ENCODE measurements around the gene CYGB. TPM values are rescaled to one million over a fixed set of nuclear protein-coding genes. Genes with fewer than 3 reads are reported as not detected.

CYGB gene
- total RNA-seq, 5 donors from 2014 or later (not counting 1 experiment from before 2014, with no cell fraction given), result 0.20 to 0.76 (median 0.65) TPM

DNA sequence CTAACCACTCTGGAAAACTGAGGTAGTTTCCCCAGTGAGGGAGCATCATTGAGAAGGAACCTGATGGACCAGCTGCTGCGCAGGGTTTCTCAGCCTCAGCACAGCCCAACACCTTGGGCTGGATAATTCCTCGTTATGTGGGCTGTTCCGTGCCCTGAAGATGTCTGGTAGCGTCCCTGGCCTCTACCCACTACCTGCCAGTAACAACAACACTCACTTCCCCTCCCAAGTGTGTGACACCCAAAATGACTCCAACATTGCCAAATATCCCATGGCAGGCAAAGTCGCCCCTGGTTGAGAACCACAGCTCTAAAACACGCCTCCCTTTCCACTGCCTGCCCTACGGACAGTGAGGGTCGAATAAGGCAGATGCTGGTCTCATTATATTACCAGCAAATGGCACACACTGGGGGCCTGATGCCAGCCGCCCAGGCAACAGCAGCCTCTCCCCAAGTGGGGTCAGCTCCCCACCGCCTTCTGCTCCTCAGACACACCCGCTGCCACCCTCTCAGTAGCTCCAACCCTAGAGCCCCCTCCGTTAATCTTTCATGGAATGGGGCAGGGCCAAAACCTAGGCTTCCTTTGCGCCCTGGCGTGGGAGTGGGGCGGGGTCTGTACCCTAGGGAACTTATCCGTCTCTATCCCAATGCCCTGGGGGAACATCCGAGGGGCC, 37.3 kb downstream of the CYGB start:
- peaks cover 3 to 59% of the 10 kb centered on the region in 2 experiments for H3K4me1 ChIP-seq (ENCODE audit: control insufficient read depth in 1 of 2, extremely low read depth in 1 of 2, insufficient read depth in 2 of 2, low read length in 2 of 2)
- peaks cover 3 to 5% of the 10 kb centered on the region in 2 donors for H3K36me3 ChIP-seq (ENCODE audit: control insufficient read depth in 2 of 2, extremely low read depth in 1 of 2, insufficient read depth in 1 of 2, low read length in 1 of 2)
- H3K27me3 Mint-ChIP-seq, result no peaks in the 10 kb centered on the region
- H3K27ac Mint-ChIP-seq, result peak overlapping the region; percentile 79 to 83
- DNase-seq (no peak), ATAC-seq (replicated peaks in 1 of 4) (no peak)
- peaks cover 39 to 63% (median 53%) of the 10 kb centered on the region in 3 donors for H3K4me1 Mint-ChIP-seq
- 52% methylated on average over 11 of the region's 17 CpGs for WGBS (ENCODE audit: insufficient coverage)
- no peaks in the 10 kb centered on the region for H3K9me3 ChIP-seq
- peak overlapping the region; percentile 82 to 90 (median 83) for H3K4me3 Mint-ChIP-seq
- no peaks in the 10 kb centered on the region for H3K27me3 ChIP-seq (replicated peaks in 1 of 2; ENCODE audit: control insufficient read depth in 2 of 2, extremely low read depth in 1 of 2, insufficient read depth in 2 of 2, low read length in 1 of 2)
- CTCF ChIA-PET, result no interaction called here
- peak overlapping the region; percentile 69 to 79 for H3K4me3 ChIP-seq (ENCODE audit: control insufficient read depth in 1 of 2, extremely low read depth in 1 of 2, low read length in 1 of 2)
- no peaks in the 10 kb centered on the region for H3K36me3 Mint-ChIP-seq
- no peaks in the 10 kb centered on the region for H3K9me3 Mint-ChIP-seq
- peak overlapping the region; percentile 31 for H3K27ac ChIP-seq (ENCODE audit: low read length)
- POLR2A ChIA-PET, result interaction anchor here in 1 of 2 donors (0.6 kb wide), 3 partner anchors 50 to 395 kb away, joined by 3 to 4 read pairs (median 3); no protein-coding TSS in a partner anchor

DNA sequence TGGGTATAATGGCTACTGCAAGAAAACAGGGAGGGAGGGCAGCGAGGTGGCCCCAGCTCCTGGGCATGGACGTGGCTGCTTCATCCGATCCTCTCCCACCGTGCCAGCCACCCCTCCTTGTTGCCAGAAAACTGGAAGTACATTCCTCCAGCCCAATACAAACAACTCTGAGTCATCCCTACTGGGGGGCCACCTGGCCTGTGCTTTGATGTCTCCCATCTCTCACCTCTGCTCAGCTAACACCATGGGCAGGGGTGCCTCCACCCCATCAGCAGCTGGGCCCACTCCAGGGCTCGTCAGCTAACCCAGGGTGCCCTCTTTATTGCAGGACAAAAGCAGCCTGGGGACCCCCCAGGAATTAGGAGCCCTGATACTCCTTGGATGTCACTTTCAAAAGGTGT, 38.2 kb downstream of the CYGB start:
- Histone ChIP-seq H3K27ac (ENCODE audit: low read length) (peak overlapping the region; percentile 40), H3K4me3 (ENCODE audit: control insufficient read depth in 1 of 2, extremely low read depth in 1 of 2, low read length in 1 of 2) (peak overlapping the region in 1 of 2 donors; percentile 79), H3K36me3 (ENCODE audit: control insufficient read depth in 2 of 2, extremely low read depth in 1 of 2, insufficient read depth in 1 of 2, low read length in 1 of 2) (peaks cover 5 to 7% of the 10 kb centered on the region in 2 donors), H3K9me3 (no peaks in the 10 kb centered on the region), H3K4me1 (ENCODE audit: control insufficient read depth in 1 of 2, extremely low read depth in 1 of 2, insufficient read depth in 2 of 2, low read length in 2 of 2) (peaks cover 3 to 68% of the 10 kb centered on the region in 2 experiments), H3K27me3 (replicated peaks in 1 of 2; ENCODE audit: control insufficient read depth in 2 of 2, extremely low read depth in 1 of 2, insufficient read depth in 2 of 2, low read length in 1 of 2) (no peaks in the 10 kb centered on the region)
- CTCF ChIA-PET, result interaction anchor here in 1 of 2 donors (0.6 to 0.8 kb wide), 2 partner anchors 46 to 101 kb away, joined by 3 read pairs; no protein-coding TSS in a partner anchor
- peak overlapping the region; percentile 73 to 74 for H3K27ac Mint-ChIP-seq
- 83% methylated on average over 1 of the region's 5 CpGs for WGBS (ENCODE audit: insufficient coverage)
- no peaks in the 10 kb centered on the region for H3K36me3 Mint-ChIP-seq
- ATAC-seq (replicated peaks in 1 of 4) (no peak), DNase-seq (no peak)
- no peaks in the 10 kb centered on the region for H3K27me3 Mint-ChIP-seq
- peaks cover 39 to 70% (median 53%) of the 10 kb centered on the region in 3 donors for H3K4me1 Mint-ChIP-seq
- POLR2A ChIA-PET, result interaction anchor here in 1 of 2 donors (0.8 kb wide), 1 partner anchor 89 kb away, joined by 4 read pairs; no protein-coding TSS in a partner anchor
- peak overlapping the region; percentile 52 to 90 (median 82) for H3K4me3 Mint-ChIP-seq
- H3K9me3 Mint-ChIP-seq, result no peaks in the 10 kb centered on the region

DNA sequence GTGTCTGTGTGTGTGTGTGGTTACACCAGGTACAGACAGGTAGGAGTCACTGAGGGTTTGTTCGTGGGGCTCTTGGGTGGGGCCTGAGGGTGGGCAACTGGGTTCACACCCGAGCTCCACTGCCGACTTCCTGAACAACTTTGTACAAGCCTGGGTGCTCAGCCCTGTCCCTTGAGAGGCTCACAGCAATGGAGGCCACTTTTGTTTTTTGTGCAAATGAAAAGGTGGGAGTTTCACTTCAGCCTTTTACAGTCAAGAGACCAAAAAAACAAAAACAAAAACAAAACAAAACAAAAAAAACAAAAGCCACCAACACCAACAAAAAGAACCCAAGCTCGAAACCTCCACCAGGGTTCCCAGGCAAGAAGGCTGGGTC, 38.6 kb downstream of the CYGB start:
- ChIA-PET CTCF (interaction anchor here in 1 of 2 donors (0.6 to 0.8 kb wide), 2 partner anchors 45 to 100 kb away, joined by 3 read pairs; no protein-coding TSS in a partner anchor), POLR2A (no interaction called here)
- WGBS (ENCODE audit: insufficient coverage), result 20% methylated on average over 1 of the region's 4 CpGs
- Mint-ChIP-seq H3K4me3 (peak overlapping the region; percentile 34 to 90 (median 82)), H3K27ac (peak overlapping the region; percentile 73 to 74), H3K9me3 (no peaks in the 10 kb centered on the region), H3K36me3 (no peaks in the 10 kb centered on the region), H3K27me3 (no peaks in the 10 kb centered on the region), H3K4me1 (peaks cover 42 to 74% (median 55%) of the 10 kb centered on the region in 3 donors)
- Histone ChIP-seq H3K4me1 (ENCODE audit: control insufficient read depth in 1 of 2, extremely low read depth in 1 of 2, insufficient read depth in 2 of 2, low read length in 2 of 2) (peaks cover 3 to 73% of the 10 kb centered on the region in 2 experiments), H3K4me3 (ENCODE audit: control insufficient read depth in 1 of 2, extremely low read depth in 1 of 2, low read length in 1 of 2) (peak overlapping the region in 1 of 2 donors; percentile 79), H3K27ac (ENCODE audit: low read length) (peak overlapping the region; percentile 40), H3K9me3 (no peaks in the 10 kb centered on the region), H3K36me3 (ENCODE audit: control insufficient read depth in 2 of 2, extremely low read depth in 1 of 2, insufficient read depth in 1 of 2, low read length in 1 of 2) (peaks cover 5 to 7% of the 10 kb centered on the region in 2 donors), H3K27me3 (replicated peaks in 1 of 2; ENCODE audit: control insufficient read depth in 2 of 2, extremely low read depth in 1 of 2, insufficient read depth in 2 of 2, low read length in 1 of 2) (no peaks in the 10 kb centered on the region)
- no peak for DNase-seq
- no peak for ATAC-seq (replicated peaks in 1 of 4)

DNA sequence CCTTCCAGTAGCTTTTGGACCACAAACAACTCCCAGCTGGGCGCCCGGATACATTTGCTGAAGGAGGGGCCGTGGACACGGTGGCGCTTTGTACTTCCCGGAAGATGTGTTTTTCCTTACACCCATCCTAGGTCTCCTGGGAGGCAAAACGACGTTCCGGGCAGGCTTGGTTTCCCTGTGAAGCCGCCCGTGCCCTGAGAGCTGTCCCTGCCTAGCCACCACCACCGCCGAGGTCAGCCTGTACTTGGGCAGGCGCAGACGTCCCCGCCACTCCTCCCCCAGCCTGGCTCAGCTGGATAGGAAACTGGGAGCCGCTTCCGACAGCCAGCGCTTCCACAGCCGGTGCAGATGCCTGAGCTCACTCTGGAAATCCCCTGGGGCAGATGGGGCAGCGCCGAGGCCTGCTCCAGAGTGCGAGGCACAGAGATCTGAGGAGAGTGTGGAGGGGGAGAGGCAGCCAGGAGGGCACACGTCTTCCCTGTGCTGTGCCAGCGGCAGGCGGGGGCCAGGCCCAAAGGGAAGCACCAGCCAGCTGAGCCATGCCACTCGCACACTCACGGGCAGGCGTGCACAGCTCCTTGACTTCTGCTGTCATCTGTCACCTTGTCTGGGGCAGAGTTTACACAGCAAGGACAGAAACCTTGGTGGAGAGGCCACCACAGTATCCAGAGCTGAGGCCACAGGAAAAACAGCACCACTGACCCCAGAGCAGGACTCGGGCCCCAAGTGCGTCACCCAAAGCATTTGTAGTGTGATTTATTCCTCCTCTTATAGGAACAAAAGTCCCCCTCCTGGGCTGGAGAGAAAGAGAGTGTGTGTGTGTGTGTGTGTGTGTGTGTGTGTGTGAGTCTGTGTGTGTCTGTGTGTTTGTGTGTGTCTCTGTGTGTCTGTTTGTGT, 39.3 kb downstream of the CYGB start:
- Mint-ChIP-seq H3K27ac (peak overlapping the region; percentile 73 to 74), H3K36me3 (no peaks in the 10 kb centered on the region), H3K4me1 (peaks cover 48 to 81% (median 61%) of the 10 kb centered on the region in 3 donors), H3K9me3 (no peaks in the 10 kb centered on the region), H3K27me3 (no peaks in the 10 kb centered on the region), H3K4me3 (peak overlapping the region; percentile 34 to 90 (median 82))
- ATAC-seq (replicated peaks in 1 of 4) (no peak), DNase-seq (no peak)
- Histone ChIP-seq H3K9me3 (no peaks in the 10 kb centered on the region), H3K4me3 (ENCODE audit: control insufficient read depth in 1 of 2, extremely low read depth in 1 of 2, low read length in 1 of 2) (no peak overlapping the region), H3K4me1 (ENCODE audit: control insufficient read depth in 1 of 2, extremely low read depth in 1 of 2, insufficient read depth in 2 of 2, low read length in 2 of 2) (peaks cover 7 to 79% of the 10 kb centered on the region in 2 experiments), H3K36me3 (ENCODE audit: control insufficient read depth in 2 of 2, extremely low read depth in 1 of 2, insufficient read depth in 1 of 2, low read length in 1 of 2) (peaks cover 5 to 7% of the 10 kb centered on the region in 2 donors), H3K27ac (ENCODE audit: low read length) (peak overlapping the region; percentile 40), H3K27me3 (replicated peaks in 1 of 2; ENCODE audit: control insufficient read depth in 2 of 2, extremely low read depth in 1 of 2, insufficient read depth in 2 of 2, low read length in 1 of 2) (no peaks in the 10 kb centered on the region)
- WGBS (ENCODE audit: insufficient coverage), result 87% methylated on average over 16 of the region's 31 CpGs
- POLR2A ChIA-PET, result no interaction called here
- CTCF ChIA-PET, result interaction anchor here (0.6 to 1.0 kb wide), 3 partner anchors 32 to 100 kb away, joined by 3 read pairs; no protein-coding TSS in a partner anchor

DNA sequence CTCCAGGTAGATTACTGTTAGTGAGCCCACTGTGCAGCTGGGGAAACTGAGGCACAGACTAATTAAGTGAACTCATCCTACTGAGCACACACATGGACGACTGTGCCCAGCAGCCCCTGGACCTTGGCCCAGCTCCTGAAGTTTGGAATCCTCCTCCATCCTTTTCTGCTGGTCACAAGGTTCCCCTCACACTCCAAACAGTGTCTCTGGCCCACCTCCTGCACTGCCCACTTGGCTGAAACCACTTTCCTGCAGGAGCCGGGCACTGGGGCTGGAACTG, 39.9 kb downstream of the CYGB start:
- peak overlapping the region in 1 of 3 donors; percentile 28 for H3K4me3 Mint-ChIP-seq
- H3K4me3 ChIP-seq (ENCODE audit: control insufficient read depth in 1 of 2, extremely low read depth in 1 of 2, low read length in 1 of 2), result no peak overlapping the region

DNA sequence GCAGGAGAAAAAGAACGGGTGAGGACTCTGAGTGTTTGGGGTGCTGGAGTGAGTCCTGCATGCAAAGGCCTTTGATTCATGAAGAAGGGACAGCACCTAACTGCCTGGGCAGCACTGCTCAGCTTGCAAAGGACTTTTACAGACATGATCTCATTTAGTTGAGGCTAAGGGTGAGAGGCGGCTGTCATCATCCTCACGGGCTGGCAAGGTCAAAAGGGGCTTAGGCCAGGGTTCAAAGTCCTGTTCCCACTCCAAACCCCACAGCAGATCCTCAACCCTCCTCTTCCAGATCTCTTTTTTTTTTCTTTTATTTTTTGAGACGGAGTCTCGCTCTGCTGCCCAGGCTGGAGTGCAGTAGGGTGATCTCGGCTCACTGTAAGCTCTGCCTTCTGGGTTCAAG, 41.0 kb downstream of the CYGB start:
- Mint-ChIP-seq H3K4me1 (peaks cover 60 to 87% (median 68%) of the 10 kb centered on the region in 3 donors), H3K9me3 (no peaks in the 10 kb centered on the region), H3K4me3 (no peak overlapping the region), H3K27me3 (no peaks in the 10 kb centered on the region), H3K27ac (peak overlapping the region in 1 of 2 donors; percentile 36), H3K36me3 (no peaks in the 10 kb centered on the region)
- ChIA-PET POLR2A (no interaction called here), CTCF (no interaction called here)
- ATAC-seq (replicated peaks in 1 of 4) (no peak), DNase-seq (no peak)
- H3K36me3 ChIP-seq (ENCODE audit: control insufficient read depth in 2 of 2, extremely low read depth in 1 of 2, insufficient read depth in 1 of 2, low read length in 1 of 2), result peaks cover 5 to 7% of the 10 kb centered on the region in 2 donors
- no peak overlapping the region for H3K4me3 ChIP-seq (ENCODE audit: control insufficient read depth in 1 of 2, extremely low read depth in 1 of 2, low read length in 1 of 2)
- no peak overlapping the region for H3K27ac ChIP-seq (ENCODE audit: low read length)
- 100% methylated on average over 2 of the region's 6 CpGs for WGBS (ENCODE audit: insufficient coverage)
- no peaks in the 10 kb centered on the region for H3K9me3 ChIP-seq
- H3K4me1 ChIP-seq (ENCODE audit: control insufficient read depth in 1 of 2, extremely low read depth in 1 of 2, insufficient read depth in 2 of 2, low read length in 2 of 2), result peaks cover 13 to 87% of the 10 kb centered on the region in 2 experiments
- H3K27me3 ChIP-seq (replicated peaks in 1 of 2; ENCODE audit: control insufficient read depth in 2 of 2, extremely low read depth in 1 of 2, insufficient read depth in 2 of 2, low read length in 1 of 2), result no peaks in the 10 kb centered on the region

More for the DNA sequence above, 39.9 kb downstream of the CYGB start:
- Mint-ChIP-seq H3K27me3 (no peaks in the 10 kb centered on the region), H3K36me3 (no peaks in the 10 kb centered on the region), H3K4me1 (peaks cover 54 to 84% (median 64%) of the 10 kb centered on the region in 3 donors), H3K9me3 (no peaks in the 10 kb centered on the region), H3K27ac (peak overlapping the region in 1 of 2 donors; percentile 48)
- DNase-seq (no peak), ATAC-seq (replicated peaks in 1 of 4) (no peak)
- H3K36me3 ChIP-seq (ENCODE audit: control insufficient read depth in 2 of 2, extremely low read depth in 1 of 2, insufficient read depth in 1 of 2, low read length in 1 of 2), result peaks cover 5 to 7% of the 10 kb centered on the region in 2 donors
- no peak overlapping the region for H3K27ac ChIP-seq (ENCODE audit: low read length)
- H3K9me3 ChIP-seq, result no peaks in the 10 kb centered on the region
- H3K27me3 ChIP-seq (replicated peaks in 1 of 2; ENCODE audit: control insufficient read depth in 2 of 2, extremely low read depth in 1 of 2, insufficient read depth in 2 of 2, low read length in 1 of 2), result no peaks in the 10 kb centered on the region
- WGBS (ENCODE audit: insufficient coverage), result 100% methylated on average over 1 of the region's 2 CpGs
- CTCF ChIA-PET, result interaction anchor here in 1 of 2 donors (1.0 kb wide), 1 partner anchor 31 kb away, joined by 3 read pairs; no protein-coding TSS in a partner anchor
- POLR2A ChIA-PET, result no interaction called here
- peaks cover 7 to 85% of the 10 kb centered on the region in 2 experiments for H3K4me1 ChIP-seq (ENCODE audit: control insufficient read depth in 1 of 2, extremely low read depth in 1 of 2, insufficient read depth in 2 of 2, low read length in 2 of 2)
